ENCODE results near the gene NPAS3.

DNA sequence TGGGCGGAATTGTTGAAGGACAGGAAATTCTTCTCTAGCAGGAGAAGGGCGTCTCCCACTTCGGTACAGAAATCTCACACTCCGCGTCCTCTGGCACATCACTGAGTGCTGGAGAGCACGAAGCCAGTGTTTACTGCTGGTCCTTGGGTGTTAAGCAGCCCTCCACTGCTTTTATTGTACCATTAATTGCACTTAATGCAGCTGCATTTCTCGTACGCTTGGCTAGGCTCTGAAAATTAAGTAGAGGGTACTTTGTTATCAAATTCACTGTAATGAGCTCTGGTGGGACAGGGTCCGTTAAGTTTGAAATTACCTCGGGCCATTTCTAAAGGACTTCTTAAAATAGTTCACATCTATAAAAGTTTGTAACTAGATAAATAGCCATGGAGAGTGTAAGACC is 411.2 kb downstream of the NPAS3 start:
- TF ChIP-seq ATF6 (CRISPR knock-in tag; conservative IDR thresholded peaks at IDR 0.05) = no peak
- no peak for TF ChIP-seq SMAD3 (CRISPR knock-in tag; IDR thresholded peaks at IDR 0.05)
- TF ChIP-seq, protein P1, sequence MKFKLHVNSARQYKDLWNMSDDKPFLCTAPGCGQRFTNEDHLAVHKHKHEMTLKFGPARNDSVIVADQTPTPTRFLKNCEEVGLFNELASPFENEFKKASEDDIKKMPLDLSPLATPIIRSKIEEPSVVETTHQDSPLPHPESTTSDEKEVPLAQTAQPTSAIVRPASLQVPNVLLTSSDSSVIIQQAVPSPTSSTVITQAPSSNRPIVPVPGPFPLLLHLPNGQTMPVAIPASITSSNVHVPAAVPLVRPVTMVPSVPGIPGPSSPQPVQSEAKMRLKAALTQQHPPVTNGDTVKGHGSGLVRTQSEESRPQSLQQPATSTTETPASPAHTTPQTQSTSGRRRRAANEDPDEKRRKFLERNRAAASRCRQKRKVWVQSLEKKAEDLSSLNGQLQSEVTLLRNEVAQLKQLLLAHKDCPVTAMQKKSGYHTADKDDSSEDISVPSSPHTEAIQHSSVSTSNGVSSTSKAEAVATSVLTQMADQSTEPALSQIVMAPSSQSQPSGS (CRISPR knock-in tag; IDR thresholded peaks at IDR 0.05) = no peak
- TF ChIP-seq, protein P2, sequence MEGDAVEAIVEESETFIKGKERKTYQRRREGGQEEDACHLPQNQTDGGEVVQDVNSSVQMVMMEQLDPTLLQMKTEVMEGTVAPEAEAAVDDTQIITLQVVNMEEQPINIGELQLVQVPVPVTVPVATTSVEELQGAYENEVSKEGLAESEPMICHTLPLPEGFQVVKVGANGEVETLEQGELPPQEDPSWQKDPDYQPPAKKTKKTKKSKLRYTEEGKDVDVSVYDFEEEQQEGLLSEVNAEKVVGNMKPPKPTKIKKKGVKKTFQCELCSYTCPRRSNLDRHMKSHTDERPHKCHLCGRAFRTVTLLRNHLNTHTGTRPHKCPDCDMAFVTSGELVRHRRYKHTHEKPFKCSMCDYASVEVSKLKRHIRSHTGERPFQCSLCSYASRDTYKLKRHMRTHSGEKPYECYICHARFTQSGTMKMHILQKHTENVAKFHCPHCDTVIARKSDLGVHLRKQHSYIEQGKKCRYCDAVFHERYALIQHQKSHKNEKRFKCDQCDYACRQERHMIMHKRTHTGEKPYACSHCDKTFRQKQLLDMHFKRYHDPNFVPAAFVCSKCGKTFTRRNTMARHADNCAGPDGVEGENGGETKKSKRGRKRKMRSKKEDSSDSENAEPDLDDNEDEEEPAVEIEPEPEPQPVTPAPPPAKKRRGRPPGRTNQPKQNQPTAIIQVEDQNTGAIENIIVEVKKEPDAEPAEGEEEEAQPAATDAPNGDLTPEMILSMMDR (CRISPR knock-in tag; IDR thresholded peaks at IDR 0.05) = no peak
- TF ChIP-seq FOSL1 (CRISPR knock-in tag; IDR thresholded peaks at IDR 0.05; ENCODE audit: borderline replicate concordance) = no peak
- TF ChIP-seq JUN (CRISPR knock-in tag; IDR thresholded peaks at IDR 0.05) = no peak
- TF ChIP-seq TRIM24 (CRISPR knock-in tag; IDR thresholded peaks at IDR 0.05) = no peak
- TF ChIP-seq, protein P3, sequence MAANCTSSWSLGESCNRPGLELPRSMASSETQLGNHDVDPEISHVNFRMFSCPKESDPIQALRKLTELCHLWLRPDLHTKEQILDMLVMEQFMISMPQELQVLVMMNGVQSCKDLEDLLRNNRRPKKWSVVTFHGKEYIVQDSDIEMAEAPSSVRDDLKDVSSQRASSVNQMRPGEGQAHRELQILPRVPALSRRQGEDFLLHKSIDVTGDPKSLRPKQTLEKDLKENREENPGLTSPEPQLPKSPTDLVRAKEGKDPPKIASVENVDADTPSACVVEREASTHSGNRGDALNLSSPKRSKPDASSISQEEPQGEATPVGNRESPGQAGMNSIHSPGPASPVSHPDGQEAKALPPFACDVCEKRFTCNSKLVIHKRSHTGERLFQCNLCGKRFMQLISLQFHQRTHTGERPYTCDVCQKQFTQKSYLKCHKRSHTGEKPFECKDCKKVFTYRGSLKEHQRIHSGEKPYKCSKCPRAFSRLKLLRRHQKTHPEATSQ (CRISPR knock-in tag; IDR thresholded peaks at IDR 0.05; ENCODE audit: borderline replicate concordance) = no peak
- no peak for TF ChIP-seq ELF3 (CRISPR knock-in tag; IDR thresholded peaks at IDR 0.05)
- TF ChIP-seq, protein P4, sequence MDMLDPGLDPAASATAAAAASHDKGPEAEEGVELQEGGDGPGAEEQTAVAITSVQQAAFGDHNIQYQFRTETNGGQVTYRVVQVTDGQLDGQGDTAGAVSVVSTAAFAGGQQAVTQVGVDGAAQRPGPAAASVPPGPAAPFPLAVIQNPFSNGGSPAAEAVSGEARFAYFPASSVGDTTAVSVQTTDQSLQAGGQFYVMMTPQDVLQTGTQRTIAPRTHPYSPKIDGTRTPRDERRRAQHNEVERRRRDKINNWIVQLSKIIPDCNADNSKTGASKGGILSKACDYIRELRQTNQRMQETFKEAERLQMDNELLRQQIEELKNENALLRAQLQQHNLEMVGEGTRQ (IDR thresholded peaks at IDR 0.05; ENCODE audit: low read depth, low read length) = no peak
- TF ChIP-seq, protein P4 (CRISPR knock-in tag; IDR thresholded peaks at IDR 0.05; ENCODE audit: borderline replicate concordance) = no peak
- no peak for TF ChIP-seq SIN3A (IDR thresholded peaks at IDR 0.05; ENCODE audit: borderline replicate concordance, low read depth, low read length)
- no peak for TF ChIP-seq ZNF251 (CRISPR knock-in tag; IDR thresholded peaks at IDR 0.05)
- no peak for TF ChIP-seq SUZ12 (IDR thresholded peaks at IDR 0.05; ENCODE audit: low read depth, low read length)

Data from HepG2 (cell line).